Activated CD4-positive, alpha-beta memory T cell treated with anti-CD3 and anti-CD28 coated beads for 36 hours (primary cell): ENCODE data around the gene GPR62. TPM values are rescaled to one million over a fixed set of nuclear protein-coding genes. Genes with fewer than 3 reads are reported as not detected.
"Not testable (repeated sequence)": the region's sequence is repeated elsewhere in the genome, so short reads cannot be mapped to it uniquely, and the experiment has no call there.

Source experiments
- CTCF ChIA-PET: fragments of 350-600 bp; sonication (Branson Sonifier 250); formaldehyde crosslinking; loops from one replicate; lab custom pipeline; 2021; ENCODE audit warnings: antibody characterized with exemption, inconsistent platforms; lab: Charles Lee
- POLR2A ChIA-PET: fragments of 350-600 bp; sonication (Branson Sonifier 250); formaldehyde crosslinking; loops from one replicate; lab custom pipeline; 2021; ENCODE audit warnings: antibody characterized with exemption; lab: Charles Lee
- DNase-seq: peaks from one replicate; pipeline ENCODE4 v3.0.0-alpha.2; 2020
- H3K27ac Mint-ChIP-seq: one replicate; pipeline ENCODE4 v1.8.0; 2021; ENCODE audit warnings: mixed read lengths
- H3K27me3 Mint-ChIP-seq: one replicate; pipeline ENCODE4 v1.8.0; 2021; ENCODE audit warnings: mixed read lengths
- H3K36me3 Mint-ChIP-seq: one replicate; pipeline ENCODE4 v1.8.0; 2021; ENCODE audit warnings: mixed read lengths
- H3K4me1 Mint-ChIP-seq: one replicate; pipeline ENCODE4 v1.8.0; 2021; ENCODE audit warnings: low read depth, mixed read lengths
- H3K4me3 Mint-ChIP-seq: one replicate; pipeline ENCODE4 v1.8.0; 2021; ENCODE audit warnings: mild to moderate bottlenecking, mixed read lengths
- H3K9me3 Mint-ChIP-seq: one replicate; pipeline ENCODE4 v1.8.0; 2021; ENCODE audit warnings: mixed read lengths
- intact Hi-C: fragments of 100-400 bp; cut with micrococcal nuclease; formaldehyde crosslinking; loops from one replicate; pipeline ENCODE4 v1.15.1; 2023
- total RNA-seq, 2 experiments: library from RNA; stranded (reverse); gene quantifications; one replicate each; pipeline ENCODE4 v1.2.3, GENCODE V29; 2021

Gene GPR62
- total RNA-seq, 2 experiments from 2014 or later = not detected

GRCh38 chr3:51985063-51985462, 29.9 kb downstream of the GPR62 start:
- POLR2A ChIA-PET = interaction anchor here (3.0 to 3.1 kb wide), 2 partner anchors 7 to 11 kb away, joined by 27 to 30 read pairs; partner anchors contain the start of genes ABHD14A and ABHD14B
- intact Hi-C loops = no loop called here
- no peak for DNase-seq

GRCh38 chr3:51986010-51986947, 31.1 kb downstream of the GPR62 start:
- no peaks in the 10 kb centered on the region for H3K9me3 Mint-ChIP-seq
- ChIA-PET CTCF (interaction anchor here (1.4 kb wide), 1 partner anchor 12 kb away, joined by 4 read pairs; the partner anchor contains the start of gene ABHD14B), POLR2A (interaction anchor here (1.8 kb wide), 1 partner anchor 9 kb away, joined by 10 read pairs; the partner anchor contains the start of gene RPL29)
- no peak overlapping the region for H3K4me3 Mint-ChIP-seq
- DNase-seq = no peak
- peaks cover 5% of the 10 kb centered on the region for H3K36me3 Mint-ChIP-seq
- intact Hi-C loops = no loop called here
- H3K27ac Mint-ChIP-seq = no peak overlapping the region
- H3K27me3 Mint-ChIP-seq = no peaks in the 10 kb centered on the region
- peaks cover 28% of the 10 kb centered on the region for H3K4me1 Mint-ChIP-seq

More at GRCh38 chr3:51985063-51985462, 29.9 kb downstream of the GPR62 start:
- Mint-ChIP-seq H3K27ac (peak overlapping the region; percentile 58), H3K27me3 (no peaks in the 10 kb centered on the region), H3K36me3 (no peaks in the 10 kb centered on the region), H3K4me1 (peaks cover 28% of the 10 kb centered on the region), H3K4me3 (peak overlapping the region; percentile 34), H3K9me3 (no peaks in the 10 kb centered on the region)
- CTCF ChIA-PET = interaction anchor here (4.0 kb wide), 1 partner anchor 11 kb away, joined by 55 read pairs; the partner anchor contains the start of genes ABHD14A and ABHD14B

- no peak overlapping the region for H3K4me3 Mint-ChIP-seq
- intact Hi-C loops = no loop called here
Measured at GRCh38 chr3:51987568-51987967, 32.4 kb downstream of the GPR62 start.

GRCh38 chr3:51988286-51989146, 33.3 kb downstream of the GPR62 start:
- no peak overlapping the region for H3K27ac Mint-ChIP-seq
- CTCF ChIA-PET = no interaction called here
- intact Hi-C loops = no loop called here

More at GRCh38 chr3:51987568-51987967, 32.4 kb downstream of the GPR62 start:
- peaks cover 13% of the 10 kb centered on the region for H3K36me3 Mint-ChIP-seq
- H3K27ac Mint-ChIP-seq = no peak overlapping the region
- CTCF ChIA-PET = no interaction called here
- H3K4me1 Mint-ChIP-seq = peaks cover 29% of the 10 kb centered on the region
- POLR2A ChIA-PET = no interaction called here
- no peak for DNase-seq
- H3K27me3 Mint-ChIP-seq = no peaks in the 10 kb centered on the region
- H3K9me3 Mint-ChIP-seq = no peaks in the 10 kb centered on the region

GRCh38 chr3:51990501-51990971, 35.4 kb downstream of the GPR62 start:
- intact Hi-C loops, H3K4me3 Mint-ChIP-seq, H3K27me3 Mint-ChIP-seq, H3K9me3 Mint-ChIP-seq, DNase-seq, H3K27ac Mint-ChIP-seq: not testable (repeated sequence)
- CTCF ChIA-PET = interaction anchor here (0.9 to 5.8 kb wide), 2 partner anchors 8 to 82 kb away, joined by 3 to 42 read pairs; partner anchors contain the start of gene ACY1
- H3K4me1 Mint-ChIP-seq = peaks cover 31% of the 10 kb centered on the region
- H3K36me3 Mint-ChIP-seq = peaks cover 43% of the 10 kb centered on the region
- POLR2A ChIA-PET = interaction anchor here (1.2 to 3.2 kb wide), 2 partner anchors 7 to 49 kb away, joined by 3 to 27 read pairs; partner anchors contain the start of genes ACY1, PARP3 and RRP9

More at GRCh38 chr3:51988286-51989146, 33.3 kb downstream of the GPR62 start:
- H3K4me3 Mint-ChIP-seq = no peak overlapping the region
- no peak for DNase-seq
- peaks cover 32% of the 10 kb centered on the region for H3K4me1 Mint-ChIP-seq
- H3K36me3 Mint-ChIP-seq = peaks cover 23% of the 10 kb centered on the region
- H3K9me3 Mint-ChIP-seq = no peaks in the 10 kb centered on the region
- POLR2A ChIA-PET = interaction anchor here (0.6 kb wide), 1 partner anchor 312 kb away, joined by 3 read pairs; no protein-coding TSS in a partner anchor
- no peaks in the 10 kb centered on the region for H3K27me3 Mint-ChIP-seq

- Mint-ChIP-seq H3K27ac (peak overlapping the region; percentile 78), H3K4me3 (no peak overlapping the region), H3K36me3 (peaks cover 47% of the 10 kb centered on the region), H3K9me3 (no peaks in the 10 kb centered on the region), H3K27me3 (no peaks in the 10 kb centered on the region), H3K4me1 (peaks cover 34% of the 10 kb centered on the region)
- intact Hi-C loops = no loop called here
- POLR2A ChIA-PET = interaction anchor here (0.5 to 3.2 kb wide), 7 partner anchors 9 to 208 kb away, joined by 3 to 27 read pairs (median 4); partner anchors contain the start of genes ACY1 and DUSP7
- no peak for DNase-seq
- CTCF ChIA-PET = interaction anchor here (1.6 to 5.8 kb wide), 3 partner anchors 9 to 61 kb away, joined by 4 to 42 read pairs (median 7); partner anchors contain the start of genes ABHD14B and ACY1
Measured at GRCh38 chr3:51992017-51992682, 37.0 kb downstream of the GPR62 start.

- Mint-ChIP-seq H3K36me3 (peaks cover 47% of the 10 kb centered on the region), H3K27ac (peak overlapping the region; percentile 60), H3K4me1 (peaks cover 34% of the 10 kb centered on the region), H3K4me3 (peak overlapping the region; percentile 98)
- H3K9me3 Mint-ChIP-seq, DNase-seq, H3K27me3 Mint-ChIP-seq: not testable (repeated sequence)
- intact Hi-C loops = loop anchor here (2.0 kb wide), 1 partner anchor 19 kb away; the partner anchor contains the start of genes ABHD14A and ABHD14B
- CTCF ChIA-PET = interaction anchor here (1.3 to 5.8 kb wide), 3 partner anchors 11 to 60 kb away, joined by 4 to 42 read pairs (median 7); partner anchors contain the start of genes ABHD14B and ACY1
- POLR2A ChIA-PET = interaction anchor here (1.2 to 3.2 kb wide), 3 partner anchors 10 to 63 kb away, joined by 3 to 27 read pairs (median 4); partner anchors contain the start of genes ACY1, DUSP7 and PCBP4
Measured at GRCh38 chr3:51993657-51994056, 38.5 kb downstream of the GPR62 start.

- ChIA-PET POLR2A (interaction anchor here (1.2 to 2.5 kb wide), 6 partner anchors 8 to 160 kb away, joined by 3 to 45 read pairs (median 10); partner anchors contain the start of genes ACY1, PCBP4 and POC1A), CTCF (interaction anchor here (0.7 to 5.8 kb wide), 6 partner anchors 12 to 129 kb away, joined by 3 to 42 read pairs (median 8); partner anchors contain the start of genes ABHD14B, ACY1, DUSP7 and PARP3)
- Mint-ChIP-seq H3K27me3 (no peaks in the 10 kb centered on the region), H3K27ac (peak overlapping the region; percentile 99), H3K4me3 (peak overlapping the region; percentile 98), H3K9me3 (no peaks in the 10 kb centered on the region), H3K4me1 (peaks cover 34% of the 10 kb centered on the region), H3K36me3 (peaks cover 47% of the 10 kb centered on the region)
- DNase-seq = no peak
- intact Hi-C loops = loop anchor here (2.0 kb wide), 1 partner anchor 20 kb away; the partner anchor contains the start of genes ABHD14A and ABHD14B
Measured at GRCh38 chr3:51994530-51994929, 39.3 kb downstream of the GPR62 start.

GRCh38 chr3:51995346-51996163, 40.4 kb downstream of the GPR62 start, which contains the start of gene RPL29:
RPL29 (minus strand) TSS chr3:51995895; CDS start chr3:51995461, 434 bp downstream.
- peak; percentile 96 for DNase-seq
- Mint-ChIP-seq H3K36me3 (peaks cover 47% of the 10 kb centered on the region), H3K27me3 (no peaks in the 10 kb centered on the region), H3K4me1 (peaks cover 34% of the 10 kb centered on the region), H3K9me3 (no peaks in the 10 kb centered on the region), H3K4me3 (peak within 1 kb of the TSS; percentile 98), H3K27ac (peak within 1 kb of the TSS; percentile 99)
- CTCF ChIA-PET = interaction anchor here (0.6 to 5.8 kb wide), 7 partner anchors 13 to 159 kb away, joined by 3 to 42 read pairs (median 7); partner anchors contain the start of genes ABHD14B, ACY1, DUSP7 and PARP3
- intact Hi-C loops = loop anchor here (1.0 to 5.0 kb wide), 5 partner anchors 12 to 603 kb away; partner anchors contain the start of genes ABHD14A, ABHD14B, ACY1 and PARP3
- POLR2A ChIA-PET = interaction anchor here (0.6 to 2.5 kb wide), 16 partner anchors 9 to 485 kb away, joined by 3 to 45 read pairs (median 6); partner anchors contain the start of genes ABHD14B, ACY1, DUSP7 and PARP3
